MV-4-11 (cell line): ENCODE measurements around the gene DDB1.
A peak's percentile ranks its signal among the peaks of the same experiment; 100 is the strongest.

Experiments
- DNase-seq: peaks from one replicate; lab custom pipeline; 2025; lab: John Stamatoyannopoulos, UW

The DDB1 gene

GRCh38 chr11:61335355-61335710, 2.4 kb upstream of the DDB1 start:
- no peak for DNase-seq

GRCh38 chr11:61334434-61335354, 1.8 kb upstream of the DDB1 start:
- DNase-seq = no peak

- no peak for DNase-seq
Observed at GRCh38 chr11:61333550-61334433, 887 bp upstream of the DDB1 start.

- DNase-seq = no peak
Observed at GRCh38 chr11:61332281-61332796, 566 bp downstream of the DDB1 start.

GRCh38 chr11:61331651-61332050, 1.3 kb downstream of the DDB1 start:
- peak; percentile 67 for DNase-seq

GRCh38 chr11:61329871-61330270, 3.0 kb downstream of the DDB1 start:
- no peak for DNase-seq

GRCh38 chr11:61328351-61328750, 4.6 kb downstream of the DDB1 start:
- DNase-seq = no peak

GRCh38 chr11:61327669-61328071, 5.2 kb downstream of the DDB1 start:
- DNase-seq = no peak

- no peak for DNase-seq
Observed at GRCh38 chr11:61325649-61326414, 7.1 kb downstream of the DDB1 start.

GRCh38 chr11:61315260-61315659, 17.6 kb downstream of the DDB1 start:
- no peak for DNase-seq

GRCh38 chr11:61310749-61311148, 22.2 kb downstream of the DDB1 start:
- no peak for DNase-seq

- DNase-seq = no peak
Observed at GRCh38 chr11:61309739-61310138, 23.2 kb downstream of the DDB1 start.

GRCh38 chr11:61309141-61309540, 23.8 kb downstream of the DDB1 start:
- no peak for DNase-seq

GRCh38 chr11:61307354-61307753, 25.6 kb downstream of the DDB1 start:
- no peak for DNase-seq

GRCh38 chr11:61306221-61306620, 26.7 kb downstream of the DDB1 start:
- DNase-seq = no peak

GRCh38 chr11:61305417-61305816, 27.5 kb downstream of the DDB1 start:
- DNase-seq = no peak

- no peak for DNase-seq
Observed at GRCh38 chr11:61303725-61304124, 29.2 kb downstream of the DDB1 start.

GRCh38 chr11:61302550-61302949, 30.4 kb downstream of the DDB1 start:
- DNase-seq = no peak

GRCh38 chr11:61298663-61299244, 34.2 kb downstream of the DDB1 start:
- DNase-seq = no peak

GRCh38 chr11:61297746-61298145, 35.2 kb downstream of the DDB1 start:
- DNase-seq = peak; percentile 73

GRCh38 chr11:61297341-61297740, 35.6 kb downstream of the DDB1 start:
- no peak for DNase-seq

GRCh38 chr11:61295596-61295926, 37.3 kb downstream of the DDB1 start:
- no peak for DNase-seq
